Measurements from ENCODE around the gene REG3G.

The REG3G gene

GRCh38 chr2:79025421-79025820 is at the start of gene REG3G:
TSS of gene REG3G (plus strand) at chr2:79025702. CDS start at chr2:79026094, 392 bp downstream.
- DNase-seq, result no peak

DNA sequence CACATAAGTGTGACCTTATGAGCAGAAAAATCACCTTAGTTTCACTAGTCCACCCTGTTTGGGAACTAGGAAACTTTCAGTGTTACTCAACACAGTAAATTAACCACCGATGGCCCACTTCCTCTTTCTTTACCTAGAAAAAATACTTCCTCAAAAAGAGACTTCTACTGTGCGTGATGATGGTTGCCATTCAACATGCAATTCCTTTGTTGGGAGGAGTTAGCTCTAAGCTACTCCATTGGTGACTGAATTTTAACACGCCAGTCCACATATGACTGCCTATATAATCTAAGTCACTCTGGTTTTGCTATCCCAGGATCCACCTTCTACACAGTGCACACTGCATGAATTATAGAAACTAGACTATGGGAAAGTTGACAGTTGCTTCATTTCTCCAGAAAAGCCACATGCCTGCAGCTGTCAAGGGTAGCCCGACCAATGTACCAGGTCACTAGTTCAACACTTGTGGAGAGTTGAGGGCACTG is 47.8 kb upstream of the REG3G start:
- DNase-seq, result no peak

DNA sequence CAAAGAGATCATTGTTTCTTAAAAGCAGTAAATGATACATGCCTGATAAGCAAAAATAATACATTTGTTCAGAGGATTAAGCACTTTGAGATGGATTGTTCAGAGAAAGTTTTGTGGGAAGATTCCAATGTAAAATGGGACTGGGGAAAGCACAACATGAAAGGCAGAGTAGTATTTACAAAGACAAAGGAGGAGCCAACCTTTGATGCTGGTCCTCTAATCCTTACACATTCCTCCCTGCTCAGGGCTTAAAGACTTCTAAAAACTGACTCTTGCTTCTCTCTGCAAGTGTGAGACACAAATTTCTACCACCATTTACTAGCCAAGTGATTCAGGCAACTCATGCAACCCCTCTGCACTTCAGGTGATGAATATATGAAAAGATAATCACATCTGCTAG is 47.2 kb upstream of the REG3G start:
- DNase-seq, result no peak

DNA sequence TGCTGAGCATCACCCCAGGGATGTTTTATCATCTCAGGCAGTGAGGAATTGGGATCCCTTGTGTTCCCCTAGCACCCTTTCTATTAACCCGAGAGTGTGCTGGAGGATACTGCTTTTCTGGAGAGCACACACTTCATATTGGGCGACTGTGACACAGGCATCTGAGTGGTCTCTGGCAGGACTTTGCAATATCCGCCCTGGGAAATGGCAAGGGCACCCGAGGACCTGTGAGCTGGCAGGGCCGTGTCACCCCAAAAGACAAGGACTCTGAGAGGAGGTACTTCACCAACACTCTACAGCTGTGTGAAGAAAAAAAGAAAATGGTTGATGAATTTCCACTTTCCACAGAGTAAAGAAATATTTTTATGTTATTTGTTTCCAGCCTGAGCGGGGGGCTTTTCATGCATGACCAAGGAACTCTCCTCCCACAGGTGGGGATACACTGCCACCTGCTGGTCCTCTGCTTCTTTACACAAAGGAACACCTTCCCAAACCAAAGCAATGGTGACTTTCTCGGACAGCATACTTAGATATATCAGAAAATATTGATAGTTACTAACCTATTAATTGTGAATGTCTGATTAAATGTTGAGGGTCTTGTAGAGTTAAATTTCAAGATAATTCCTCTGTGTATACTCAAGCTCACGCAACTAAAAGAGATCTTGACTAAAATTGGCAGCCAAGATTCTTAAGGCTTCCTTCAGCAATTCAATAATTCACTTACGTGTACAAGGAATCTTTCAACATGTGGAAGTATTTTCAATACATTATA is 45.9 kb upstream of the REG3G start:
- no peak for DNase-seq

GRCh38 chr2:78980152-78980465 is 45.4 kb upstream of the REG3G start:
- DNase-seq, result no peak

DNA sequence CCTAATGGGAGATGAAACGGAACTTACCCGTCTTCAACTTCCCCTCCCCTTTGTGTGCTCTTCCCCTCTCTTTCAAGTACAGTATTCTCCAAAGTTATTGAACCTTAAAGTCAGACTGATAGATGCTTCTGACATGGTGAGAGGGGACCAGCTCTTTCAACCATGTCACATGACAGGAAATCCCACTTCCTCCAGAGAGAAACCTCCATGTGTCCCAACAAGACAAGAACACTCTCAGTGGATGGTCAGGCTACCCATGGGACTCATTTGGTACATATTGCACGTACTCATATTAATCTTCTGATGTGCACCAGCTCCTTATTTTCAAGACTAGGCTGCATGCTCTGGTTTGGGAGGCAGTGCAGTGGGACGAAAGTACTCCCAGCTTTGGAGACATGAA is 44.6 kb upstream of the REG3G start:
- no peak for DNase-seq

DNA sequence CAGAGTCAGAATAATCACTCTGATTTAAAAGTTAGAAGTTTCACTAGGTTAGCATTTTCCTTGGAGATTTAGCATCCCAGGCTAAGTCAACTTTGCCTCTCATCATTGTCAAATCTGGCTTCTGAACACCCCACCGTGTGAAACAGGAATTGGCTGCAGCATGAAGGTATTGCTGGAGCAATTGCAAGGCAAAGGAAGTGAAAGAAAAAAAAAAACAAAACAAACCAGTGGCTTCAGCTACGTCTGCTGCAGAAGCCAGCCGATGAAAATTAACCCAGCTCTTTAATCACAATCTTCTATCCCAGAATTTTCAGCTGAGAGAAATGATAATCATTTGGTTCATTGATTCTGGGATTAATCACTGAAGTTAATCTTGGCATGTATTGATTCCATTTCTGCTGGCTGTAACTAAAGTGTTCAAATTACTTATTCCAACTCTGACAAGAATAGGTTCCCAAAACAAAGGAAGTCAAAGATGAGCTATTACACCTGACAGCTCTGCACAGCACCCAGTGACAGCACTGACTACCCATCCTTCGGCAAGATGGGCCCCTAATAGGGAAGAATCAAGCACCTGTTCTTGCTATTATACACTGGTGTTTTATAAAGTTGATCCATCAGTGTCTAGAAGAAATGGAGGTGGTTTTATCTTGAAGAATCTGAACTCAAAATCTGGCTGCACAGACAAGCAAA is 42.7 kb upstream of the REG3G start:
- no peak for DNase-seq

DNA sequence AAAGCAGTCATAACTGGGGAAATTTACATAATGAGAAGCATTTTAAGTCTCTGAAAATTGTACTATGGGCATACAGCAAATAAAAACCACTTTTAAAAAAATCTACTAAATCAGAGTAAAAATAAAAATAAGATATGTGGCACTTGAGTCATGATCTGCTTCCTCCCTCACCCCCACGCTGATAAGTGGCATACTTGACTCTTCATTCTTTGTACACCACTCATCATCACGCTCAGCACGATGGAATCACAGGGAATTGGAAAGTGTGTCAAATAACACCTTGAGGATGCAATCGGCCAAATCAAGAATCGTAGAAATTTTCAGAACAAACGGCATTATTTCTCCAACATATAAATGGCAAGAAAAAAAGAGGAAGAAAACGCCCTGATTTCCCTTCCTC is 41.1 kb upstream of the REG3G start:
- no peak for DNase-seq

DNA sequence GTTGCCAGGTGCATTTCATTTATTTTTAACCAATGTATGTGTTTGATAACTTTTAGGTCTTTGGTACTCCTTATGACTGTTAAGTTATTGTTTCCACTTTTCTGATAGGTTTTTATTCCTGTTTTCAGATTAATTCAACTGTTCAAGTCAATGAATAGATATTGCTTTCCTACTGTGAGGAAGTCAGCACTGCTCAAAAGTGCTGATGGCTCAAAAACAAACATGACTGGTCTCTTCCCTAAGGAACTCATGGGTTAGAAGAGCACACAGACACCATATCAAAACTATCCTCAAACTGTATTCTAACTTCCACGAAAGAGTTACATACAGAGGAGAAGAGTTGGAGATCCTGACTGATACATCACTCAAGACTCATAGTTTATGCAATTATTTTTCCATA is 39.9 kb upstream of the REG3G start:
- no peak for DNase-seq

DNA sequence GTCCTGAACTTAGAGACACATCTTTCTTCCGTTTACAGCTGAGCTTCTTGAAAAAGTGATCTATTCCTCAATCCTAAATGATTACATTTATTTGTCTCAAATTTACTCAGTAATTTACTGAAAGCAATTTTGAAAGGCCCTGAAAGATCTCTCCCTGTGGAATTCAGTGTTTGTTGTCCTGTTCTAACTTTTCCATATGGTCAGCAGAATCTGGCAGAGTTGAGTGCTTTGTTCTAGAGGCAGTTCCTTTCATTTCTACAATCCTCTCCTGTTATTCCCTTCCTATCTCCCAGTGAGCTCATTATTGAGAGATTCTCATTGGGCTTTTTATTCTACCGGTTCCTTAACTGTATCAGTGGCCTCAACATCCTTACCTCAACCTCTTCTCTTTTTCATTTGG is 36.5 kb upstream of the REG3G start:
- DNase-seq, result no peak

GRCh38 chr2:78992451-78992806 is 33.1 kb upstream of the REG3G start:
- DNase-seq, result no peak

- no peak for DNase-seq
Observed at GRCh38 chr2:78992807-78993517, 32.5 kb upstream of the REG3G start.

- DNase-seq, result no peak
Observed at GRCh38 chr2:78993518-78994148, 31.9 kb upstream of the REG3G start.

GRCh38 chr2:78994789-78995188 is 30.7 kb upstream of the REG3G start:
- DNase-seq, result no peak

DNA sequence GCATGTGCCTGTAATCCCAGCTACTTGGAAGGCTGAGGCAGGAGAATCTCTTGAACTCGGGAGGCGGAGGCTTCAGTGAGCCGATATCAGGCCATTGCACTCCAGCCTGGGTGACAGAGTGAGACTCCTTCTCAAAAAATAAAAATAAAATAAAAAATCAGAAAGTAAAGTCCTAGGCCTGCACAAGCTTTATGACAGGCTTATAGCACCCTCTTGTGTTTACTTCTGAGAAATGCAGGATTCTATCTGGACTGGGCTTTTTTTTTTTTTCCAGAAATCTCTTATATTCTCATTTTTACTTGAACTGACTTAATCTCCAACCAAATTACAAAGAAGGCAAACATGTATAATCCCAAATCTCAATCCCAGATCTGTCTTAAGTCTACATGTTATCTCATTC is 26.1 kb upstream of the REG3G start:
- no peak for DNase-seq

DNA sequence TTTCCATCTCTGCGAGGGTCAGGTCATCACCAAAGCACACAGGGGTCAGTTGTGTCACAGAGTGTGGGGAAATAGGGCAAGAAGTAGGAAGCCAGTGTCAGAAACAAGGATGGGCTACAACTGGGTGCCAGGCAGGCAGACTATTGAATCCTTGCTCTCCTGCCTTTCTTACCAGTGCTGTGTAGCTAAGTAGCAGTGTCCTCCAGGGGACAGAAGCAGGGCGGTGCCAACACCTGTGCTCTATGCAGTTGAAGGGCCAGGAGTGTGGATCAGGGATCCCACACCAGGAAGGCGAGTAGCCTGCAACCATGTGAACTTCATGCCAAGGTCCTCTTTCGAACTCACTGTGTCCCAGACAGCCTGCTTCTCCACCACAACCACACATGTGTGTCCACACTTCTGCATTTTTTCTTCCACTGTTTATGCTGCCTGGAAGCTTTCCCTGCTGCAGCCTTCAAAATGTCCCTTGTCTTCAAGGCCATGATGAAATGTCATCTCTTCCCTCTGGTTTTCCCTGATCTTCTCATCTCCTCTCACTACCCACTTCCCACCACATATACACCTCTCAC is 25.4 kb upstream of the REG3G start:
- no peak for DNase-seq

DNA sequence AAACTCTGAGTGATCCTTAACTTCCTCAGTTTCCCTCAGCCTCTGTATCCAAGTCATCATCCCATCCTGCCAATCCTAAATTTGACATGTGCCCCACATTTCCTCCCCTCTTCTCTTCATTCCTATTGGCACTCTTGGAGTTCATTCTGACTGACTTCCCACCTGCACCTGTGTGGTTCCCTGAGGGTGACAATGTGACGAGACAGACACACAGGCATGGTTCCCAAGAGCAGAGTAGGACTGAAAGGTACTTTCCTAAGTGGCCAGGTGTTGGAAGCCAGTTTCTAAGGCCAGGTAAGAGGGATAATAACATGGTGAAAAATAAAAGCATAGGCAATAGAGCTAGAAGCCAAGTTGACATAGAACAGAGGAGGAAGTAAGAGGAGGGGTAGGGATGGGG is 24.2 kb upstream of the REG3G start:
- no peak for DNase-seq

GRCh38 chr2:79004680-79005079 is 20.8 kb upstream of the REG3G start:
- no peak for DNase-seq

DNA sequence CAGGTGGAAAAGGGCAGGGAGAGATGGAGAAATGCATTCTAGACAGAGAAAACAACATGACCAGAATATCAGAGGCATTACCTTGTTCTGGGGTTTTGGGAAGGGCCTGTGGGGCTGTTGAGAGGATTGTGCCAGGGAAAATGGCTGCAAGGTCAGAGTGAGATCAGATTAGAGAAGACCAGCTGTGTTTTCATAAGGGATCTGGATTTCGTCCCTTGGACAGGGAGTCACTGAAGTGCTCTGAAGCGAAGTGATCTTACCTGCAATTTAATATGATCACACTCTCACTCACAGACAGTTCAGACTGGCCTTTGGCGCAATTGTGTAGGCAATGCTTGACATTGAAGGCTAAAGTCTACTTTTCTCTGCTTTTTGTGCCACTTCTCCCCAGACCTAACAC is 20.3 kb upstream of the REG3G start:
- no peak for DNase-seq

DNA sequence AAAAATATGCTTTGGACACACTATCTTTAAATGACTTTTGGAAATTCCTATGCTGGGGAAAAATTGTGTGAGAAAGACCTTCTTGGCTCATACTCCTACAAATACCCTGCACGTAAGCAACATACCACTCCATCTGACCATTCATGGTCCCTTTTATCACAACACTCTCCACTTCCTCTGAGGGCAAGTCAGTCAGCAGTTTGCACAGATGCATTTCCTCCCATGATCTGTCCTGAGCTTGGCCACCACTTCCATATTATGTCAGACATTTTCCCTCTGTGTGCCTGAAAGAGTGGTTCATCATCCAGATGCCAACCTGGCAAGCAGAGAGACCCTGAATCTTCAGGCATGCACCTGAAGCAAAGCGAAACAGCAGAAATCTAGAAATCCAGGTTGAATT is 16.1 kb upstream of the REG3G start:
- DNase-seq, result no peak

DNA sequence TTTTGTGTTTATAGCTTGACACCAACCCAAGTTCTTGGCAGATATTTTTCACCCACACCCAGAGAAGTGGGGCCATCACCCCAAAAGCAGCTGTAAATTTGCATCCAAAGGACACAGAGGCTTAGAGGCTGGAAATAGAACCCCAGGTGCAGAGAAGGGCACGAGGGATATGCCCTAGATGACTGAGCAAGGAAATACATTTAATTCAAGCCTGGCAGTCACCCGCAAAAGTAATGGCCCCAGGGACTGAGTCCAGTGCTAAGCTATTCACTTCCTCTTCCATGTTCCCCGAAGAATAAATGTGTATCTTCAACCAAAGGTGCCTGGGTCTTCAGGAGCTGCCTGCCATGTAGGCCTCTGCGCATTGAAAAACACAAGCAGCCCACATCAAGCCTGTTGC is 14.0 kb upstream of the REG3G start:
- no peak for DNase-seq

- no peak for DNase-seq
Observed at GRCh38 chr2:79013629-79014028, 11.9 kb upstream of the REG3G start.

DNA sequence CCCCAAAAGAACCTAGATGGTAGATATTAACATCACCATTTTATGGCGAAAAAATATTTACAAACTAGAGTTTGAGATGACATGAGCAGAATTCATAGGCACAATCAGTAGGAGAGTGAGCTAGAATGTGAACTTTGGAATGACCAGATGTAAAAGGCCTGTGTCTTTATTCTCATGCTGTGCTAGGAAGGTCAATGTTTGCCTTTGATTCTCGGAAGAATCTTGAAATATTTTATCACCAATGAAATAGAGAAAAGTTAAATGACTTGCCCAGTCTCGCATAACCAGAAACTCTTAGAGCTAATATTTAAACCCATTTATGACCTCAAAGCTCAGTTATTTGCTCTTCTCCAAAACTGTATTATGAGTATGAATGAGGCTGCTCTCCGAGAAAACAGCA is 9.2 kb upstream of the REG3G start:
- DNase-seq, result no peak
